Measurements from ENCODE around the gene MAU2. TPM values are rescaled to one million over a fixed set of nuclear protein-coding genes. Genes with fewer than 3 reads are reported as not detected.
A peak's percentile ranks its signal among the peaks of the same experiment; 100 is the strongest.

The MAU2 gene
- total and polyA plus RNA-seq, 2 of the 13 experiments (the other 11 are each of a cell fraction or from before 2014, with no cell fraction given) = 16.8 to 33.8 TPM

- TF ChIP-seq ZNF710 (CRISPR knock-in tag; IDR thresholded peaks at IDR 0.05; ENCODE audit: borderline replicate concordance) (peak; percentile 41; the same call in 1 of the 2 replicates), FOXP1 (IDR thresholded peaks at IDR 0.05) (no peak), FOXP1 (CRISPR knock-in tag; IDR thresholded peaks at IDR 0.05) (no peak), SATB2 (CRISPR knock-in tag; IDR thresholded peaks at IDR 0.05) (peak; percentile 86; the same call in 1 of the 2 replicates), MZF1 (CRISPR knock-in tag; IDR thresholded peaks at IDR 0.05; ENCODE audit: borderline replicate concordance) (no peak), DMAP1 (CRISPR knock-in tag; IDR thresholded peaks at IDR 0.05) (peak; percentile 88), SALL1 (CRISPR knock-in tag; IDR thresholded peaks at IDR 0.05) (peak; percentile 96), CENPX (CRISPR knock-in tag; IDR thresholded peaks at IDR 0.05) (no peak), TAF1 (CRISPR knock-in tag; IDR thresholded peaks at IDR 0.05) (peak; percentile 62; the same call in 1 of the 2 replicates), NFKBIZ (CRISPR knock-in tag; IDR thresholded peaks at IDR 0.05) (peak; percentile 75; the same call in 1 of the 2 replicates), ZNF556 (CRISPR knock-in tag; IDR thresholded peaks at IDR 0.05; ENCODE audit: borderline replicate concordance) (peak; percentile 72; the same call in 1 of the 2 replicates), KDM5A (IDR thresholded peaks at IDR 0.05; ENCODE audit: borderline replicate concordance, low read length) (no peak), ZNF782 (CRISPR knock-in tag; IDR thresholded peaks at IDR 0.05; ENCODE audit: borderline replicate concordance) (peak; percentile 90), ZNF609 (CRISPR knock-in tag; IDR thresholded peaks at IDR 0.05; ENCODE audit: borderline replicate concordance) (peak; percentile 52; the same call in 1 of the 2 replicates), GLMP (CRISPR knock-in tag; IDR thresholded peaks at IDR 0.05; ENCODE audit: borderline replicate concordance) (no peak), TFDP2 (CRISPR knock-in tag; IDR thresholded peaks at IDR 0.05) (peak; percentile 94), ZC3H13 (CRISPR knock-in tag; IDR thresholded peaks at IDR 0.05) (peak; percentile 94), ZNF431 (CRISPR knock-in tag; IDR thresholded peaks at IDR 0.05; ENCODE audit: borderline replicate concordance, low read depth) (peak; percentile 85), SP140L (CRISPR knock-in tag; IDR thresholded peaks at IDR 0.05; ENCODE audit: borderline replicate concordance) (no peak), SUZ12 (IDR thresholded peaks at IDR 0.05; ENCODE audit: low read depth, low read length) (no peak)
Measured at GRCh38 chr19:19404879-19405860, 84.5 kb downstream of the MAU2 start, which contains the start of gene GATAD2A (continued).

Data from HepG2 (cell line).